Endodermal cell (in vitro differentiated cells): ENCODE data around the gene EIF3B. TPM values are rescaled to one million over a fixed set of nuclear protein-coding genes. Genes with fewer than 3 reads are reported as not detected.

Experiments
- DNase-seq: peaks from one replicate; pipeline ENCODE4 v3.0.0-alpha.2; 2017
- H3K27ac ChIP-seq: 2 replicates; pipeline ENCODE4 v1.5.1; 2013; ENCODE audit warnings: mild to moderate bottlenecking, low read depth, low read length, moderate library complexity
- H3K27me3 ChIP-seq: 2 replicates; pipeline ENCODE4 v1.6.1; 2013; ENCODE audit warnings: mild to moderate bottlenecking, low read length, moderate library complexity; ENCODE audit not compliant: insufficient read depth, control insufficient read depth, poor library complexity, severe bottlenecking
- H3K36me3 ChIP-seq: 2 replicates; pipeline ENCODE4 v1.7.0; 2013; ENCODE audit warnings: mild to moderate bottlenecking, low read length, moderate library complexity; ENCODE audit not compliant: control insufficient read depth, insufficient read depth
- H3K4me1 ChIP-seq: one replicate; pipeline ENCODE4 v1.7.0; 2013; ENCODE audit warnings: low read length; ENCODE audit not compliant: control insufficient read depth, insufficient read depth
- H3K4me3 ChIP-seq: 2 replicates; pipeline ENCODE4 v1.5.1; 2013; ENCODE audit warnings: mild to moderate bottlenecking, low read length, moderate library complexity
- H3K9ac ChIP-seq: 2 replicates; pipeline ENCODE4 v1.6.1; 2013; ENCODE audit warnings: mild to moderate bottlenecking, low read length, moderate library complexity; ENCODE audit not compliant: poor library complexity, severe bottlenecking; ENCODE audit errors: extremely low read depth
- H3K9me3 ChIP-seq: 2 replicates; pipeline ENCODE4 v1.6.1; 2013; ENCODE audit warnings: mild to moderate bottlenecking, low read length, moderate library complexity; ENCODE audit not compliant: control insufficient read depth
- H3K27ac Mint-ChIP-seq: 2 replicates; pipeline ENCODE4 v1.8.0; 2020; ENCODE audit warnings: mixed read lengths
- H3K27me3 Mint-ChIP-seq: 2 replicates; pipeline ENCODE4 v1.8.0; 2021; ENCODE audit warnings: mild to moderate bottlenecking, mixed read lengths; ENCODE audit not compliant: insufficient read depth
- H3K36me3 Mint-ChIP-seq: 2 replicates; pipeline ENCODE4 v1.8.0; 2020; ENCODE audit warnings: low read depth, mixed read lengths
- H3K4me1 Mint-ChIP-seq: 2 replicates; pipeline ENCODE4 v1.8.0; 2020; ENCODE audit warnings: mixed read lengths
- H3K4me3 Mint-ChIP-seq: 2 replicates; pipeline ENCODE4 v1.8.0; 2020; ENCODE audit warnings: mild to moderate bottlenecking, moderate library complexity, mixed read lengths
- H3K9me3 Mint-ChIP-seq: 2 replicates; pipeline ENCODE4 v1.8.0; 2020; ENCODE audit warnings: mild to moderate bottlenecking, mixed read lengths
- WGBS, 2 experiments: methylation state at CpG; one replicate each; pipeline versions ENCODE4 v1.1.5 to v1.1.7; 2013; ENCODE audit warnings: missing lambda C conversion rate in 2 of 2, mixed read lengths in 1 of 2; ENCODE audit not compliant: insufficient coverage in 1 of 2, insufficient read length in 1 of 2; 5-methylcytosine and 5-hydroxymethylcytosine counted together
- total RNA-seq, 2 donors: library from RNA; stranded (reverse); fragmentation: NEBNext Ultra II Directional in 1 of 2; extraction: Animal tissue kit (Norgen Biotek cat#: 25700) in 1 of 2; gene quantifications; 2 replicates in 1 of 2; 3 replicates in 1 of 2; pipeline ENCODE4 v1.2.1, GENCODE V29; 2021
- TF ChIP-seq, protein P1 (sequence below): fragments of 200-600 bp; sonication (generic); conservative IDR thresholded peaks from 2 replicates; pipeline ENCODE4 v1.5.0; 2021; ENCODE audit warnings: antibody characterized with exemption, mild to moderate bottlenecking

The EIF3B gene
- total RNA-seq, 2 donors from 2014 or later = 172 to 220 TPM

DNA sequence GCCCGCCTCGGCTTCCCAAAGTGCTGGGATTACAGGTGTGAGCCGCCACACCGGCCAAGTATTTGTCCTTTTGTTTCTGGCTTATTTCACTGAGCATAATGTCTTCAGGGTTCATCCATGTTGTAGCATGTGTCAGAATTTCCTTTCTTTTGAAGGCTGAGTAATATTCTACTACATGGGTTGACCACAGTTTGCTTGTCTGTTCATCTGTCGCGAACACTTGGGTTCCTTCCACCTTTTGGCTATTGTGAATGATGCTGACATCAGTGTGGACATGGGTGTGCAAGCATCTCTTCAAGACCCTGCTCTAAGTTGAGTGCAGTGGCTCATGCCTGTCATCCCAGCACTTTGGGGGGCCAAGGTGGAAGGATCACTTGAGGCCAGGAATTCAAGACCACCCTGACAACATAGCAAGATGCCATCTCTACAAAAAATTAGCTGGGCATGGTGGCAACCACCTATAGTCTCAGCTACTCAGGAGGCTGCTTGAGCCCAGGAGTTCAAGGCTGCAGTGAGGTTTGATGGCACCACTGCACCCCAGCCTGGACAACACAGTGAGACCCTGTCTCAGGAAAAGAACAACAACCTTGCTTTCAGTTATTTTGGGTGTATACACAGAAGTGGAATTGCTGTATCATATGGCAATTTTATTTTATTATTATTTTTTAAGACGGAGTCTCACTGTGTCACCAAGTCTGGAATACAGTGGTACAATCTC is 65.7 kb downstream of the EIF3B start:
- no peaks in the 10 kb centered on the region for H3K27me3 ChIP-seq
- no peak overlapping the region for H3K27ac Mint-ChIP-seq
- WGBS, 2 experiments = 95 to 100% methylated on average over 6 to 7 of the region's 7 CpGs
- no peak overlapping the region for H3K9ac ChIP-seq
- H3K27ac ChIP-seq = no peak overlapping the region
- H3K4me1 ChIP-seq = no peaks in the 10 kb centered on the region
- H3K9me3 ChIP-seq = no peaks in the 10 kb centered on the region
- H3K4me1 Mint-ChIP-seq = no peaks in the 10 kb centered on the region
- H3K36me3 ChIP-seq = peaks cover 6% of the 10 kb centered on the region
- no peak for DNase-seq
- H3K36me3 Mint-ChIP-seq = peaks cover 3% of the 10 kb centered on the region
- H3K4me3 ChIP-seq = no peak overlapping the region
- H3K27me3 Mint-ChIP-seq = no peaks in the 10 kb centered on the region
- H3K4me3 Mint-ChIP-seq = no peak overlapping the region
- no peaks in the 10 kb centered on the region for H3K9me3 Mint-ChIP-seq
- TF ChIP-seq, protein P1, sequence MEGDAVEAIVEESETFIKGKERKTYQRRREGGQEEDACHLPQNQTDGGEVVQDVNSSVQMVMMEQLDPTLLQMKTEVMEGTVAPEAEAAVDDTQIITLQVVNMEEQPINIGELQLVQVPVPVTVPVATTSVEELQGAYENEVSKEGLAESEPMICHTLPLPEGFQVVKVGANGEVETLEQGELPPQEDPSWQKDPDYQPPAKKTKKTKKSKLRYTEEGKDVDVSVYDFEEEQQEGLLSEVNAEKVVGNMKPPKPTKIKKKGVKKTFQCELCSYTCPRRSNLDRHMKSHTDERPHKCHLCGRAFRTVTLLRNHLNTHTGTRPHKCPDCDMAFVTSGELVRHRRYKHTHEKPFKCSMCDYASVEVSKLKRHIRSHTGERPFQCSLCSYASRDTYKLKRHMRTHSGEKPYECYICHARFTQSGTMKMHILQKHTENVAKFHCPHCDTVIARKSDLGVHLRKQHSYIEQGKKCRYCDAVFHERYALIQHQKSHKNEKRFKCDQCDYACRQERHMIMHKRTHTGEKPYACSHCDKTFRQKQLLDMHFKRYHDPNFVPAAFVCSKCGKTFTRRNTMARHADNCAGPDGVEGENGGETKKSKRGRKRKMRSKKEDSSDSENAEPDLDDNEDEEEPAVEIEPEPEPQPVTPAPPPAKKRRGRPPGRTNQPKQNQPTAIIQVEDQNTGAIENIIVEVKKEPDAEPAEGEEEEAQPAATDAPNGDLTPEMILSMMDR = no peak

DNA sequence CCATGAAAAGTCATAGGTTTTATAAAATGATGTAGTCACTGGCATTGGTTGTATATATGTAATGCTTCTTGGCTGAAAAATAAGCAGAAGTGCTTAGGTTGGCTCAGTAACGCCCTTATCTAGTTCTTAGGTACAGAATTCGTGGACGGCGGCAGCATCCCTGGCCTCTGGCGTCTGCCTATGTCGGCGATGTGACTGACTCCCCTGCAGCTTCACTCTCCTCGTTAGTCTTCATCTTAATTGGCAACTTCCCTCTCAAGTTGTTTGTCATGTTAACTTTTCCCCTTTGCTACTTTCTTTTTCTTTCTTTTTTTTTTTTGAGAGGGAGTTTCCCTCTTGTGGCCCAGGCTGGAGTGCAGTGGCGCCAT is 67.3 kb downstream of the EIF3B start:
- Histone ChIP-seq H3K4me3 (no peak overlapping the region), H3K9me3 (no peaks in the 10 kb centered on the region), H3K9ac (no peak overlapping the region), H3K4me1 (no peaks in the 10 kb centered on the region), H3K27me3 (no peaks in the 10 kb centered on the region), H3K36me3 (no peaks in the 10 kb centered on the region), H3K27ac (no peak overlapping the region)
- Mint-ChIP-seq H3K27ac (peak overlapping the region; percentile 30), H3K36me3 (peaks cover 3% of the 10 kb centered on the region), H3K9me3 (no peaks in the 10 kb centered on the region), H3K4me3 (no peak overlapping the region), H3K27me3 (no peaks in the 10 kb centered on the region), H3K4me1 (peaks cover 2% of the 10 kb centered on the region)
- 92 to 93% methylated on average over 8 to 9 of the region's 9 CpGs for WGBS, 2 experiments
- DNase-seq = no peak
- TF ChIP-seq, protein P1 = no peak

DNA sequence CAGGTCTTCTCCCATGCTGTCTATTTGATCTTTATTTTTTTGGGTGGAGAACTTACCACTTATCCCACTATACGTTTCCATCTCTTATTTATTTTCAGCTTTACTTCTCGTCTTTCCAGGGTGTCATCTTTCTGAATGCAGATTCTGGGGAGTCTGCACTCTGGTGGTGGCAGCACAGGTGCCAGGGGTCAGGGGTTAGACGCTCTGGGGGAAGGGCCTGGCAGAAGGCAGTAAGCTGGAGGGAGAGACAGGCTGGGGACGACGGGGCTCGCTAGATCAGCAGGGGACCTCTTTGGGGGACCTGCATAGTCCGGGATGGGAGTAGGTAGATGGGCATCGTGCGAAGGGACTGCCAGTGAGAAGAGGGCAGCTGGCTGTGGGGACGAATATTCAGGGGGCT is 71.1 kb downstream of the EIF3B start:
- Mint-ChIP-seq H3K27ac (peak overlapping the region; percentile 20), H3K27me3 (no peaks in the 10 kb centered on the region), H3K36me3 (peaks cover 17% of the 10 kb centered on the region), H3K9me3 (peaks cover 25% of the 10 kb centered on the region), H3K4me3 (no peak overlapping the region), H3K4me1 (peaks cover 2% of the 10 kb centered on the region)
- TF ChIP-seq, protein P1 = no peak
- no peaks in the 10 kb centered on the region for H3K36me3 ChIP-seq
- no peaks in the 10 kb centered on the region for H3K4me1 ChIP-seq
- no peak for DNase-seq
- no peaks in the 10 kb centered on the region for H3K27me3 ChIP-seq
- no peak overlapping the region for H3K27ac ChIP-seq
- 82 to 91% methylated on average over 7 to 10 of the region's 10 CpGs for WGBS, 2 experiments
- no peak overlapping the region for H3K9ac ChIP-seq
- peaks cover 12% of the 10 kb centered on the region for H3K9me3 ChIP-seq
- no peak overlapping the region for H3K4me3 ChIP-seq

Other genes starting within 250 kb of the EIF3B start
- gene MAD1L1, start 121.9 kb upstream of the EIF3B start, total RNA-seq = 10 to 100 TPM; 59.1 to 61.4 TPM
- gene MRM2, start 112.6 kb upstream of the EIF3B start, total RNA-seq = 10 to 100 TPM; 38.9 TPM
- 10 to 100 TPM; 56.0 to 84.7 TPM for gene NUDT1, start 112.6 kb upstream of the EIF3B start, total RNA-seq
- 10 to 100 TPM; 53.0 to 53.2 TPM for gene SNX8, start 40.4 kb upstream of the EIF3B start, total RNA-seq
- gene CHST12, start 48.8 kb downstream of the EIF3B start, total RNA-seq = 10 to 100 TPM; 14.5 to 18.5 TPM
- gene GRIFIN, start 121.6 kb downstream of the EIF3B start, total RNA-seq = not detected
- gene LFNG, start 164.9 kb downstream of the EIF3B start, total RNA-seq = 10 to 100 TPM; 16.0 to 47.2 TPM
- 10 to 100 TPM; 42.1 to 42.7 TPM for gene BRAT1, start 200.7 kb downstream of the EIF3B start, total RNA-seq
- gene IQCE, start 204.2 kb downstream of the EIF3B start, total RNA-seq = 10 to 100 TPM; 15.4 to 20.8 TPM